A549 (cell line): ENCODE measurements around the gene ARL4A.

Experiments
- CHD4 ChIP-seq: fragments of 200-600 bp; sonication (generic); IDR thresholded peaks from 2 replicates; pipeline ENCODE4 v1.6.1; 2016; ENCODE audit warnings: antibody characterized with exemption, mild to moderate bottlenecking, borderline replicate concordance
- POLR2A ChIP-seq: IDR thresholded peaks from 2 replicates; pipeline ENCODE4 v1.6.1; 2012; ENCODE audit warnings: mild to moderate bottlenecking, low read length
- RAD21 ChIP-seq, 2 experiments: fragments of >200 bp in 1 of 2; sonication (Bioruptor Twin) in 1 of 2; formaldehyde crosslinking in 1 of 2; IDR thresholded peaks in 1 of 2; conservative IDR thresholded peaks in 1 of 2; 2 replicates in 1 of 2; 3 replicates in 1 of 2; pipeline ENCODE4 v1.6.1; 2012 to 2018; ENCODE audit warnings: inconsistent platforms in 1 of 2
- RFX5 ChIP-seq: fragments of 450-650 bp; IDR thresholded peaks from 2 replicates; pipeline ENCODE4 v1.7.1; 2014; ENCODE audit warnings: antibody characterized with exemption, mild to moderate bottlenecking, moderate library complexity
- TF ChIP-seq, protein P1 (sequence below): fragments of >200 bp; sonication (Bioruptor Twin); formaldehyde crosslinking; IDR thresholded peaks from 3 replicates; pipeline ENCODE4 v1.5.1; 2016

DNA sequence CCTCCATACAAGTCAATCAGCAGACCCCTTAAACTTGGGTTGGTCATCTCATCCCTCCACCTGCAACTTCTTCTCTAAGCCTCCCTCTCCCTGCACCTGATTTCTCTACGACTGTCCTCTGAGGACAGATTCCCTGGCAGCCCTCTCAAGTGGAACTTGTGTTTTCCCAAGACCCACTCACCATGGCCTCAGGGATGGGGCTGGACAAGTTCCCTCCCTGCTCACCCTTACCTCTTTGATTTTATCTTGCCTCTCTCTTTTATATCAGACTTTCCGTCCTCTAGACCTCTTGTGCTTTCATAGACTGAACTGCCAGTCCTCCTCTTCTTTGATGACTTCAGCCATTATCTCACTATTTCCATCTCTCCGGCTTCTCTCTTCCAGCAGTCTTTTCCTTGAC lies 46.2 kb upstream of the ARL4A start:
- no peak for TF ChIP-seq RFX5
- no peak for TF ChIP-seq RAD21 (conservative IDR thresholded peaks at IDR 0.05 in 1 of 2, IDR thresholded peaks at IDR 0.05 in 1 of 2)
- TF ChIP-seq POLR2A, result no peak
- TF ChIP-seq, protein P1, sequence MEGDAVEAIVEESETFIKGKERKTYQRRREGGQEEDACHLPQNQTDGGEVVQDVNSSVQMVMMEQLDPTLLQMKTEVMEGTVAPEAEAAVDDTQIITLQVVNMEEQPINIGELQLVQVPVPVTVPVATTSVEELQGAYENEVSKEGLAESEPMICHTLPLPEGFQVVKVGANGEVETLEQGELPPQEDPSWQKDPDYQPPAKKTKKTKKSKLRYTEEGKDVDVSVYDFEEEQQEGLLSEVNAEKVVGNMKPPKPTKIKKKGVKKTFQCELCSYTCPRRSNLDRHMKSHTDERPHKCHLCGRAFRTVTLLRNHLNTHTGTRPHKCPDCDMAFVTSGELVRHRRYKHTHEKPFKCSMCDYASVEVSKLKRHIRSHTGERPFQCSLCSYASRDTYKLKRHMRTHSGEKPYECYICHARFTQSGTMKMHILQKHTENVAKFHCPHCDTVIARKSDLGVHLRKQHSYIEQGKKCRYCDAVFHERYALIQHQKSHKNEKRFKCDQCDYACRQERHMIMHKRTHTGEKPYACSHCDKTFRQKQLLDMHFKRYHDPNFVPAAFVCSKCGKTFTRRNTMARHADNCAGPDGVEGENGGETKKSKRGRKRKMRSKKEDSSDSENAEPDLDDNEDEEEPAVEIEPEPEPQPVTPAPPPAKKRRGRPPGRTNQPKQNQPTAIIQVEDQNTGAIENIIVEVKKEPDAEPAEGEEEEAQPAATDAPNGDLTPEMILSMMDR, result no peak
- TF ChIP-seq CHD4, result no peak
